Activated naive CD4-positive, alpha-beta T cell treated with anti-CD3 and anti-CD28 coated beads, Interleukin-2, amount 50 U/mL, for 72 hours (primary cell): Measurements from ENCODE around the gene VAV2. TPM values are rescaled to one million over a fixed set of nuclear protein-coding genes. Genes with fewer than 3 reads are reported as not detected.
A peak's percentile ranks its signal among the peaks of the same experiment; 100 is the strongest.

Experiments
- ATAC-seq, 2 donors: fragments of 150-1000 bp; cut with Tn5 transposase; 2 replicates each; pipeline ENCODE4 v1.10.0; 2021; ENCODE audit warnings: mild to moderate bottlenecking in 2 of 2, moderate library complexity in 2 of 2
- DNase-seq, 2 donors: peaks; one replicate each; pipeline ENCODE4 v3.0.0; 2021 to 2022; ENCODE audit warnings: low spot score in 2 of 2
- H3K27ac Mint-ChIP-seq, 2 donors: one replicate each; pipeline ENCODE4 v1.8.0; 2022; ENCODE audit warnings: mild to moderate bottlenecking in 2 of 2, mixed read lengths in 2 of 2
- H3K36me3 Mint-ChIP-seq, 2 donors: one replicate each; pipeline ENCODE4 v1.8.0; 2022; ENCODE audit warnings: mixed read lengths in 2 of 2
- H3K9me3 Mint-ChIP-seq, 2 donors: one replicate each; pipeline ENCODE4 v1.8.0; 2022; ENCODE audit warnings: mixed read lengths in 2 of 2
- total RNA-seq, 2 donors: library from RNA; stranded (reverse); gene quantifications; one replicate each; pipeline ENCODE4 v1.2.3, GENCODE V29; 2022

VAV2 gene
- total RNA-seq, 2 donors from 2014 or later, result 7.5 to 9.1 TPM

DNA sequence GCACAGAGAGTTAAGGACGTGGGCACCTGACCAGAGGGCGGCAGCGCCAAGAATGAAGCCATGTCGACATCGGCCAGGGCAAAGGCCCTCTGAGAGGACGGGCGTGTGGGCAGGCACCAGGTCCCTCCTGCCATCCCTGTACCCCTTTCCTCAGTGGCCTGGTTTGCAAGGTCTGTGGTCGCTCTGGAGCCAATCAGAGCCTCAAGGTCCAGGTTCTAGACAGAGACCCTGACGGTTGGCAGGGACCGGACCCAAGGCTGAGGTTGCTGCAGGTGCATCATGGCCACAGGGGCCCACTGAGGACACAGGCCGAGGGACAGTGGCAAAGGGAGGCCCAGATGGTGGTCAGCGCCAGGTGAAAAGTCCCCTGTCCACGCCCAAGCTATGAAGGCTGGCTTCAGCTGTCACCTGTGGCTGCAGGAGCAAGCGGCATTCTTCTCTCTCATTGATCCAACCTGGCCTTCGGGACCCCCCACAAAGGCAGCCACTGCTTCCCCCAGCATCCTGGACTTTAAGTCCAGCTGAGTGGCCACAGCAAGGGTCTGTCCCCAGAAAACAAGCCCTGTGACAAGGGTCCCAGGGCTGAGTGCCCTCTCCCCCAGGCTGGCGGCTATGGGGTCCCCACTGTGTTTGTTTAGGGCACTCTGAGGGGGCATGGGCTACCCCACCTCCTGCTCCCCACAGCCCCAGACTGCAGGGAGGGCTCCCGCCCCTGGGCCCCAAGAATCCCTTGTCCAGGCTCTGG lies 48.9 kb downstream of the VAV2 start:
- H3K36me3 Mint-ChIP-seq, result no peaks in the 10 kb centered on the region
- DNase-seq (no peak), ATAC-seq (no peak)
- H3K27ac Mint-ChIP-seq, result no peak overlapping the region
- H3K9me3 Mint-ChIP-seq, result no peaks in the 10 kb centered on the region

DNA sequence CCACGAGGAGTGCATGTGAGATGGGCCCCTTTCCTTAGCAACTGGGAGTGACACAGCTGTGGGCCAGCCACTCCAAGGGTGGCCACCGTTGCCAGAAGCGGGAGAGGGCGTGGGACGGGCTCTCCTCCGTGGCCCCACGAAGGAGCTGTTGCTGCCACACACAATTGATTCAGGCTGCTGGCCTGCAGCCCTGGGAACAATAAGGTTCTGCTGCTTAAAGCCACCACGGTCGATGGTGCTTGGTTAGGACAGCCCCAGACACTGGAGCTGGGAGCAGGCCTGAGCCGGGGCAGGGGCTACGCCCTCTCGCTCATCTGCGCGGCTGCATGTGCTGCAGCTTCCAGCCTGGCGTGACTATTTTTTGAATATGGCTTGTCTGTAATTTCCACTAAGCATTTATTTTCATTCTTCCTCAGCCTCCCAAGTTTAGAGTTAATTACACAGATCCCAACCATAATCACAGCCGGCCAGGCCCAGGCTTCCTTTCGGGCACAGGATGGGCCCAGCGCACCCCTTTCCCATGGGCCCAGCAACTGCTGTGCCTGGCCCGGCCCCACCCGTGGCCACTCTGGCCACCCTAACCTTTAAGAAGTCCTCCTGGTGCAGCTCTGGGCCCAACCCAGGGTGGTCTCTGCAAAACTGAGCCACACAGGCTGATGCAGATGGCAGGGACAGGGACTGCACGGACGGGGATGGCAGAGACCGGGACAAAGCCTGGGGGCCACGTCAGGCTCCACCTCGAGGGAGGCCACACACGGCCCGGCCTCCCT lies 49.7 kb downstream of the VAV2 start:
- H3K27ac Mint-ChIP-seq, result no peak overlapping the region
- ATAC-seq (no peak), DNase-seq (no peak)
- H3K36me3 Mint-ChIP-seq, result no peaks in the 10 kb centered on the region
- H3K9me3 Mint-ChIP-seq, result no peaks in the 10 kb centered on the region

DNA sequence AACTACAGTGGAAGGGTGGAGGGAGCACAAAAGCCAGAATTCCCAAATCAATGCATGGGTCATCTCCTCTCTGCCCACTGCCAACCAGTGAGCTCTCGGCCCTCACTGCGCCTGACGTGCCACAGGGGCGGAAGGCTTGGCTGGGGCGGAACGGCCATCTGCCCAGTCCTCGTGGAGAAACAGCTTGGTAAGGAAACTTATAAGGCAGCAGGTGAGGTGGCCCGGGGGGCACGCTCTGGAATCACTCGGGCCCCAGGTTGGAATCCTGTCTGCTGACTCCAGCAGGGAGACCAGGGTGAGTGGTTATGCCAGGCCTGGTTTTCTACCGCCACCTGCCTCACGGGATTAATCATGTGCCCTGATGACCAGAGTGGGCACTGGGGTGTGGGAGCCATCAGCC lies 52.3 kb downstream of the VAV2 start:
- Mint-ChIP-seq H3K27ac (no peak overlapping the region), H3K36me3 (no peaks in the 10 kb centered on the region), H3K9me3 (no peaks in the 10 kb centered on the region)
- DNase-seq (no peak), ATAC-seq (no peak)

DNA sequence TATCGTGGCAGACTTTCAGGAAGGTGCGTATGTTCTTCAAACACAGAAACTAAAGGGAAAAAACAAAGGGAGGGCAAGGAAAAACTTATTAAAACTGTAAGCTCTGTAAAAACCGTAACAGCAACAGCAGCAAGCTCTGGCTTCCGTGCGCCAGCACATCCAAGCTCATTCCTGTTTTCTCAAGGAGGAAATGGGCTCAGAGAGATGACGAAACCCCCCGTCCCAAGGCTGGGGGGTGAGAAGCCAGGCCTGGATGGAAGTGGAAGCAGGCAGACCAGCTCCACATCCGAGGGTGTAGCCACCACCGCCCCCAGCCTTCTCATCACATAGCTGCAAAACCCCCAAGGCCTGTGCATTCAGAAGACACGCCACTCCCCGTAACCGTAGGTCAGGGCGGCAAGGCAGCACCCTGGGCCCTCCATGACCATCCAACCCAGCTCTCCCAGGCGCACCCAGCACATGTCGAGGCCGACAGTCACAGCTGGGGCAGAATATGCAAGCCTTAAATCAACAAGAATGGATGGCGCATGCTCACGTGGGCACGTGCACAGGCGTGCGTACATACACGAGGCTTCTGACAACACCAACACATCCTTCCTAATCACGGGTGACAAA lies 52.8 kb downstream of the VAV2 start:
- no peak for DNase-seq
- no peaks in the 10 kb centered on the region for H3K36me3 Mint-ChIP-seq
- no peak overlapping the region for H3K27ac Mint-ChIP-seq
- no peak for ATAC-seq
- no peaks in the 10 kb centered on the region for H3K9me3 Mint-ChIP-seq

DNA sequence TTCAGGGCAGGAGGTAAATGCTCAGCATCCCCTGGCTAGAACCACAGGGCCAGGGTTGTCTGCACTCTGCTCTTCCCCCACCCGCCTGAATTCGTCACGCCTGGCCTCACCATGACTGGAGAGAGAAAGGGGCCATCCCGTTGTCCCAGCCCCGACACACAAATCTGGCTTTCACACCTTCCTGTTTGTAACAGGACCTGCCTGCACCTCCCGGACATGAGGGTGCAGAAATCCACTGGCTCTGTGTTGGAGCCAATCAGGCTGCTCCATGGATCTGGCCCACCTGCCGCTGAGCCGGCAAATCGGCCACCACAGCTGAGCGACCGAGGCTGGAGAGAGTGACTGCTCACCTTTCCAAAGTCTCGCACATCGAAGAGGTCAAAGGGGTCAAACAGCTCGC lies 53.4 kb downstream of the VAV2 start:
- ATAC-seq (no peak), DNase-seq (no peak)
- H3K27ac Mint-ChIP-seq, result no peak overlapping the region

DNA sequence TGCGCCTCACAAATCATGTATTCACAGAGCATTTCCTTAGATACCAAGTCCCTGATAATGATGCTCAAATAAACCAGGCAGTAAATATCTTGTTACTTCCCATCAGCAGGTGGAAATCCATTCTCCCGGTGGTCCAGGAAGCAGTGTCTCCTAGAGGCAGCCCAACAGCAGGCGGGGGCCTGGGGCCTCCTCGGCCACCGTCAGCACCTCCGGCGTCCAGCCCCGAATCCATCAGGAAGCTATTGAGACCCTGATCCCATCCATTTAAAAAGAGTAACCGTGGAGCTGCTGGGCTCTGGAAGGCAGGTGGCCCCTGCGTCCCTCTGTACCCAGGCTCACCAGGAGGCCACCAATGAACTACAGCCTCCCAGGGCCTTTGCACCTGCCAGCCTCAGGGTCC lies 54.0 kb downstream of the VAV2 start:
- Mint-ChIP-seq H3K9me3 (peaks cover 0 to 8% of the 10 kb centered on the region in 2 donors), H3K36me3 (no peaks in the 10 kb centered on the region), H3K27ac (no peak overlapping the region)
- DNase-seq (no peak), ATAC-seq (no peak)

More for the DNA sequence above, 53.4 kb downstream of the VAV2 start:
- Mint-ChIP-seq H3K9me3 (peaks cover 0 to 1% of the 10 kb centered on the region in 2 donors), H3K36me3 (no peaks in the 10 kb centered on the region)

DNA sequence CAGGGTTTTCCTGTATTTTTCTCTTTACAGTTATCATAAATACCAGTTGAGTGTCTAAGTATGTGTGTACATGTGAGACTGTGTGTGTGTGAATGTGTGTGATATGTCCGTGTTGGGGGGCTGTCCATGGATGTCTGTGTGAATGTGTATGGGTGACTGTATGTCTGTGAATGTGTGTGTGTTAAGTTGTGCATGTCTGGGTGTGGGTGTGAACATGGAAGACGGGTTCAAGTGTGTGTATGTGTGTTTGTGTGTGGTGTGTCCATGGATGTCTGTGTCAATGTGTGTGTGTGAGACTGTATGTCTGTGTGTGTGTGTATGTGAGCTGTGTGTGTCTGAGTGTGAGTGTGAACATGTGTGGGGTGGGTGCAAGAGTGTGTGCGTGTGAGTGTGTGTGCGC lies 55.0 kb downstream of the VAV2 start:
- peaks cover 0 to 8% of the 10 kb centered on the region in 2 donors for H3K9me3 Mint-ChIP-seq

DNA sequence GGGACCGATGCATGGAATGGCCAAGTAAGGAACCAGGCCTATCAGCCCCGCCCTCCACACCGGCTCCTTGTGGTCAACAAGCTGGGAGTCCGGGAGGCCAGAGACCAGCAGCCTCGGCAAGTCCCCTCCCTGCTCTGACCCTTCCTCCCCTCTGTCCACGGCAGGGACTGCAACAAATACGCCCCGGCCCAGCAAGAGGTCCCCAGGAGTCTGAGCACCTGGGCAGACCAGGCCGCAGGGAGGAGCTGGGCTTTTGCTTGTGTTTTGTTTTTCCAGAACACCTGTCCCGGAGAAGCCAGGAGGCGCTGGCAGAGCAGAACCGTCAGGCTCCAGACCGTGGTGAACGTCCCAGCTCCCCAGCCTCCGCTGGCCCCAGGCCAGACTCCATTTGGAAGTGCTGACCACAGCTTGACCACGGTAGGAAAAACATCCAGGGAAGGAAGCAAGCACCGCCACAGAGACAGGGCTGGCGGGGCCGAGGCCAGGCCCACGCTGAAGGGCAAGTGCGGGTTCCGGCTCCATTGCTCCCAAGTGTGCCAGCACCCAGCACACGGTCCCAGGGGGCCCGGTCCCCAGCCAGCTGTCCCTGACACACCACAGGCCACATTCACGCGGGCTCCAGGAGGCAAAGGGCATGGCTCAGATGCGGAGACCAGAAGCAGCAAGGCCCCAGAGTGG lies 56.7 kb downstream of the VAV2 start:
- H3K9me3 Mint-ChIP-seq, result peaks cover 0 to 8% of the 10 kb centered on the region in 2 donors
- no peaks in the 10 kb centered on the region for H3K36me3 Mint-ChIP-seq
- ATAC-seq (no peak), DNase-seq (no peak)
- no peak overlapping the region for H3K27ac Mint-ChIP-seq

More for the DNA sequence above, 55.0 kb downstream of the VAV2 start:
- DNase-seq (no peak), ATAC-seq (no peak)
- Mint-ChIP-seq H3K27ac (no peak overlapping the region), H3K36me3 (no peaks in the 10 kb centered on the region)

DNA sequence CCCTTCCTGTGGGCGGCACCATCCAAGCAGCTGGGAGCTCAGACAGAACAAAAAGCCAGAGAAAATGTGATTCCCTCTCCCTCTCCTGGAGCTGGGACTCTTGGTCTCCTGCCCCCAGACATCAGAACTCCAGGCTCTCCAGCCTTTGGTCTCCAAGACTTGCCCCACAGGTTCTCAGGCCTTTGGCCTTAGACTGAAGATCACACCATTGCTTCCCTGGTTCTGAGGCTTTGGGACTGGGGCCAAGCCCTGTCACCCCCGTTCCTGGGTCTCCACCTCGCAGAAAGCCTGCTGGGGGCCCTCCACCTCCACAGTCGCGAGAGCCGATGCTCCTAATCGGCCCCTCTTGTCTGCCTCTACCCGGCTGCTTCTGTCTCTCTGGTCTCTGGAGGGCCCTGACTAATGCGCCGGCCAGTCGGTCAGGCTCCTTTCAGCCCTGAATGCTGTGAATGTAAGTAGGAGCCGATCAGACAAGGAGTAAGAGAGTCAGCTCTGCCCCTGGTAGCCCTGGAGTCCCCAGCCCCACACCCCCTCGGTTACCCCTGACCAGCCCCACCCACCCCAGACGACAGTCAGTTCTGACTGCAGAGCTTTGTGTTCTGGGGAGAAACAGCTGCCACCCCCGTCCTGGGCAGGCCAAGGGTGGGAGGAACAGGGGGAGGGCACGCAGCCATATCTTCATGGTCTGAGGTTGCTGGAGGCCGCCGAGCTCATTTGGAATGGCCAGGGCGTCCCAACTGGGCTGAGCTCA lies 57.5 kb downstream of the VAV2 start:
- no peak for ATAC-seq
- DNase-seq, result no peak
- peaks cover 0 to 8% of the 10 kb centered on the region in 2 donors for H3K9me3 Mint-ChIP-seq
- no peaks in the 10 kb centered on the region for H3K36me3 Mint-ChIP-seq
- H3K27ac Mint-ChIP-seq, result no peak overlapping the region

DNA sequence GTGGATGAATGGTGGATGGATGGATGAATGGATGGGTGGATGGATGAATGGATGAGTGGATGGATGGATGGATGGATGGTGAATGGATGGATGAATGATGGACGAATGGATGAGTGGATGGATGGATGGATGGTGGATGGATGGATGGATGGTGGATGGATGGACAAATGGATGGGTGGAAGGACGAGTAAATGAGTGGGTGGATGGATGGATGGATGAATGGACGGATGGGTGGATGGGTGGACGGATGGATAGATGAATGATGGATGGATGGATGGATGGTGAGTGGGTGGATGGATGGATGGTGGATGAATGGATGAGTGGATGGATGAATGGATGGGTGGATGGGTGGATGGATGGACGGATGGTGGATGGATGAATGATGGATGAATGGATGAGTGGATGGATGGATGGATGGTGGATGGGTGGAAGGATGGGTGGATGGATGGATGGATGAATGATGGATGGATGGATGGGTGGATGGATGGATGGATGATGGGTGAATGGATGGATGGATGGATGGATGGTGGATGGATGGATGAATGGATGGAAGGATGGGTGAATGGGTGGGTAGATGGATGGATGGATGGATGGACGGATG lies 58.6 kb downstream of the VAV2 start:
- DNase-seq (no peak), ATAC-seq (no peak)
- Mint-ChIP-seq H3K36me3 (no peaks in the 10 kb centered on the region), H3K27ac (peak overlapping the region in 1 of 2 donors; percentile 10), H3K9me3 (peaks cover 0 to 8% of the 10 kb centered on the region in 2 donors)

DNA sequence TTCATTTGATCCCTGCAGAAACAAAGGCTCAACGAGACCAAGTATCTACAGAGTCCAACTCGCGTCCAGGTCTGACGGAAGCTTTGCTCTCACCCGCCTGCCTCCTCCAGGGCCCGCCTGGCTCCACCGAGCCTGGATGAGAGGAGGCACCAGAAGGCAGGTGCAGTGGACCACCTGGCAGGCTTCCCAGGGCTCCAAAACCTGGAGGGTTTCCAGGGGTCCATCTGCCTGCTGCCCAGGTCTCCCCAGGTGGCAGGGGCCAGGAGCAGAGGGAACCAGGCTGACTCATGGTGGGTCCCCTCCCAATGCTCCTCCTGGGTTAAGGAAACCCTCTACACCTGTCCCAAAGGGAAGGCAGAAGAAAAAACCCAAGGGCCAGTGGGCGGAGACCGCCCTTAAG lies 59.5 kb downstream of the VAV2 start:
- DNase-seq, result no peak
- Mint-ChIP-seq H3K9me3 (peaks cover 0 to 8% of the 10 kb centered on the region in 2 donors), H3K36me3 (no peaks in the 10 kb centered on the region), H3K27ac (no peak overlapping the region)
- no peak for ATAC-seq

DNA sequence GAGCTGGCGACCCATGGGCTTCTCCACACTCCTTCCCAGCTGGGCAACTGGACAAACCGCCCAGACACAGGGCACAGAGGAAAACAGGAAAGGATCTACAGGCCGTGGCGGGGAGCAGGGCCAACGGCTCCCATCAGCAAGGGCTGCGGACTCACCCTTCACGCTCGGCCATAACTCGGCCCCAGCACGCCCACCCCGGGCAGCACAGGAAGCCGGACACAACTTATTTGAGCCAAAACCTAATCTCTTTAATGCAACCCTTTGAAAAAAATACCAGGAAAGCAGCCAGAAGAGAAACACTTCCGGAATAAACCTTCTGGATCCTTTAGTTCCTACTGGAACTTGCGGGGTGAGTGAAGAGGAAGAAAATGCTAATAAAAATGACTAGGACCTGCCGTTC lies 59.9 kb downstream of the VAV2 start:
- Mint-ChIP-seq H3K36me3 (no peaks in the 10 kb centered on the region), H3K9me3 (peaks cover 0 to 8% of the 10 kb centered on the region in 2 donors), H3K27ac (no peak overlapping the region)
- ATAC-seq, result no peak
- no peak for DNase-seq

DNA sequence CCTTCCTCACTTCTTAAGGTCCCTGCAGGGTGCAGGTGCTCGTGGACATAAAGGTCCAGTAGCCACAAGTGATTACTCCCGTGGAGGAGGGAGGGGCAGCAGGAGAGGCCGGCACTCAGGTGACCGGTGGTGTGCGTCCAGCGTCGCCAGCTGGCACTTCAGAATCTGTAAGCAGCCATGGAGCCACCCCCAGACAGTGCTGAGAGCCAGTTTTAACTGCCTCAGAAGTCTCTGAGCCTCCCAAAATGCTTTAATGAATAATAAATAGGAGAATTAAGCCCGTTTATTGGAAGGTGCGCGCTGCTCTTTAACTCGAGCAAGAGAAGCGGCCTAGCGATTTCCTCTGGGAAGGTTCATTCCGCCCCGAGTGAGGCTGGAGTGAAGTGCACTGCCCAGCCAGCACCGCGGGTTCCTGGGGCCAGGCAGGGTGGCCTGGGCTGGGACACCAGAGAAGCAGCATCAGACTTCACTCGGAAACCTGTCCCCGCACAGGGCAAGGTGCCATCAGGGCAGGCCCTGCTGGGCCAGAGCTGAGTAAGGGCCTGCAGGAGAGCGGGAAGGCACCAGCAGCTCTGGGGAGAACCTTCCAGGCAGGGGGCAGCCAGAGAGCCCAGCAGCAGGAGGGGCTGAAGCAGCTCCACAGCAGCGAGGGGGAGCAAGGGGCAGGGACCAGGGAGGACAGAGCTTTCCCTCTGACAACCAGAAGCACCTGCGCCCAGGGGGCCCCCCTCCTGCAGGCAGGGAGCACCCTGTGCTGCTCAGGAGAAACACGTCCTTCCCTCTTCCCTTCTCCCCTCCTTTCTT lies 61.2 kb downstream of the VAV2 start:
- DNase-seq (no peak), ATAC-seq (no peak)
- Mint-ChIP-seq H3K27ac (no peak overlapping the region), H3K36me3 (no peaks in the 10 kb centered on the region), H3K9me3 (peaks cover 0 to 8% of the 10 kb centered on the region in 2 donors)

DNA sequence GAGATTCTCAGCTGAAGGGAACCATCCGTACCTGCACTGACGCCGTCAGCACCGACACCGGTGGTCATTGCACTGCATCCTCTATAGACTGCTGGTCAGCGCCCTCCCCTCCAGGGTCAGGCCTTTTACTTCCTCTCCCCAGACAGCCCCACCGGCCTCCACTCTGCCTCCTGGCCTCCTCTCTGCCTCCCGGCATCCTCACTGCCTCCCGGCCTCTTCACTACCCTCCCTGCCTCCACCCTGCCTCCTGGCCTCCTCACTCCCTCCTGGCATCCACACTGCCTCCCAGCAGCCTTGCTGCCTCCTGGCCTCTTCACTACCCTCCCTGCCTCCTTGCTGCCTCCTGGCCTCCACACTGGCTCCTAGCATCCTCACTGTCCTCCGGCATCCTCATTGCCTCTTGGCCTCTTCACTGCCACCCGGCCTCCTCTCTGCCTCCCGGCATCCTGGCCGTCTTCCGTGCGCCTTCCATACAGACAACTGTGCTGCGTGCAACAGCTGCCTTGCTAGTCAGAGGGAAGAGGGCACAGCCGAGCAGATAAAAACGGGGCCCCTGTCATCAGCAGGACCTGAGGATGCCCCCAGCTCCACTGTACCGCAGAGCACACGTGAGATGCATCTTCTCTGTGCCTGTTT lies 62.0 kb downstream of the VAV2 start:
- no peaks in the 10 kb centered on the region for H3K36me3 Mint-ChIP-seq
- peaks cover 0 to 8% of the 10 kb centered on the region in 2 donors for H3K9me3 Mint-ChIP-seq
- ATAC-seq, result no peak
- no peak for DNase-seq
- no peak overlapping the region for H3K27ac Mint-ChIP-seq

DNA sequence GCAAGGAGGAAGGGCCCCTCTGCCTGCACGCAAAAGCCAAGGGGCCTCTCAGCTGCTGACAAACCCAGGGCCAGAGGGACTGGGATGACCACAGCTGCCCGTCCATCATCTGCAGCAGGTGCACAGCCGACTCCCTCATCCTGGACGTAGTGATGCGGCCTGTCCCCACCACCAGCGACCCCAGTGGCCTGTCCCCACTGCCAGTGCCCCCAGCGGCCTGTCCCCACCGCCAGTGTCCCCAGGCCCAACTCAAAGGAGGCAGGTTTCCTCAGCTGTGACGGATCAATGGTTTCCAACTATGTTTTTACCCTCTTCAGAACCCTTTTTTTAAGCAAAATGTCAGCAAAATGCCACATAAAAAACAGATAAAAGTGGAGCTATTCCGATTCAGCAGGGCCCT lies 62.5 kb downstream of the VAV2 start:
- Mint-ChIP-seq H3K27ac (no peak overlapping the region), H3K9me3 (peaks cover 0 to 8% of the 10 kb centered on the region in 2 donors), H3K36me3 (no peaks in the 10 kb centered on the region)
- ATAC-seq, result no peak
- no peak for DNase-seq
